DMS53 treated with DMSO at 0.1 percent for 48 hours (cell line): Measurements from ENCODE around the gene KLF7.
A peak's percentile ranks its signal among the peaks of the same experiment; 100 is the strongest.

Source experiments
- DNase-seq: peaks from one replicate; lab custom pipeline; 2025; ENCODE audit not compliant: unreplicated experiment; lab: John Stamatoyannopoulos, UW

The KLF7 gene

DNA sequence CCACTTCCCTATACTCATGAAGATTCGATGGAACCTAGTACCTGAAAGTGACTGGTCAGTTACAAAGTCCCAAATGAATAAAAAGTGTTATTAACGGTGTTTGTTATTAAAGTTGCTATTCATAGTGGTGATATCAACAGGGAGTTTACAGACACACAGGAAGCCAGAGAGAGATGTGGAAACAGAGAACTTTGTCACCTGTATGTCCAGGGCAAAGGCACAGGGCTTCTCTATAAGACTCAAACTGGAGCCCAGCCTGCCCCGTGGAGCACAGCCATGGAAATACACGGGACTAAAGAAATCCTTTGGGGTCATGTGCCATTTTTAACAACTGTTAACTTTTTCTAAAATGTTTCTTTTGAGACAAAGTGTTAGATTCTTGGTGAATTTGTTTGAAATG, 68.5 kb downstream of the KLF7 start:
- DNase-seq, result no peak

DNA sequence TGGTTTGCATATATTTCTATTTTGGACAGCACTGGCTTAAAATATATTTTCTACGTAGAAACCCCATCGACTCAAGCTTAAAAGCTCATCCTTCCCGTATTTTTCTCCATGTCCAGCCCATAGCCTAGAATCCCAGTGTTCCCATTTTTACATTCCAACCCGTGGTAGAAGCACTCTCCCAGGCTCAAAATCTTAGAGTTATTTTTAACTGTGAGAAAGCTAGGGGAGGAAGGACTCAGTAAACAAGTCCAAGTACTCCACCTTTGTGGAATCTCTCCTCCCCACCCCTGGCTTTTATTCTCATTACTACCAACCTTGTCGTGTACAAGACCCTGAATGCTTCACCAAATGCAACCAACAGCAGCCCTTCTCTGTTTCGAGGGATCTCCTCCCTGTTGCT, 69.8 kb downstream of the KLF7 start:
- no peak for DNase-seq

DNA sequence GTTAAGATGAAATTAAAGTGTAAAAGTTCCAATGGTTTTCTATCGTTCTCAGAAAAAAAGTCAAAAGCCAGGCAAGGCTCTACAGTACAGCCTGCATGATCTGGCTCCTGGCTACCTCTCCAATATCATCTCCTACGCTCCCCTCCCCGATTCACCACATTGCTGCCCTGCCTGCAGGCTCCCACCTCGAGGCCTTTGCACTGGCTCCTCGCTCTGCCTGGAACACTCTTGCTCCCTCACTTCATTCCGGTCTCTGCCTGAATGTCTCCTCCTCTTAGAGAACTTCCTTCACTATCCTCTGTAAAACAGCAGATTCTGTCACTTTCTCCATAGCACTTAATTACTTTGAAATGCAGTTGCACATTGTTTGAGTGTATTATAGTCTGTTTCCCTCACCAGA, 72.5 kb downstream of the KLF7 start:
- no peak for DNase-seq

DNA sequence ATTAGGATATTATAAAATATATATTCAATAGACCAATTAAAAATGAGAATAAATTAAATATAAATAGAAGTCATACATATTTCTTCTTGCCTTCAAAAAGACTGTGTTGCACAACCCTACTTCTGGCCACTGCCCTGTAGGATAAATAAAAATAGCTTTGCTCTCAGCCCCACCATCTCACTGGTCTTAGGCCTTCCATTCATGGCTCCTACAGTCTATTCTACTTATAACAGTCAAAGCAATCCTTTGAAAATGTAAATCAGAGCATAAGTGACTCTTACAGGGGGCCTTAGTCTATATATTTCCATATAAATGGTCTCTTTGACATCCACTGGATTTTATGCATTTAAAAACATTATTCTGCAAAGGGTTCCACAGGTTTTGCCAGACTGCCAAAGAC, 72.9 kb downstream of the KLF7 start:
- no peak for DNase-seq

DNA sequence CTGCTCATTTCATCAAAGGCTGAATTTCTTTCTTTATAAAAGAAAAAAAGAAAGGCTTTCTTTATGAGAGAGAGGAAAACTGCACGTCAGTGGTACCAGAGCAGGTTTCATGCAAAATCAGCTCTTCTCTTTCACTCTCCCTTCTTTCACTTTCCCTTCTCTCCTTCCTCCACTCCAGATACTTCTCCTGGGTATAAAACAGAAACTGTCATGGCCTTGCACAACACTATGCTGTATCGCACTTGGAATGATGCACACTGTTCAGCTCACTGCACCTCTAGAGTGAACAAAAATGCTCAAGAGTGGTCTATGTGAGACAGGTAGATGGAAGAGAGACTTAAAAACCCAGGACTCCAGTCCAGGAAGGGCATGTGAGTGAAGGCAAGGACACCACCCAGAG, 73.8 kb downstream of the KLF7 start:
- no peak for DNase-seq

DNA sequence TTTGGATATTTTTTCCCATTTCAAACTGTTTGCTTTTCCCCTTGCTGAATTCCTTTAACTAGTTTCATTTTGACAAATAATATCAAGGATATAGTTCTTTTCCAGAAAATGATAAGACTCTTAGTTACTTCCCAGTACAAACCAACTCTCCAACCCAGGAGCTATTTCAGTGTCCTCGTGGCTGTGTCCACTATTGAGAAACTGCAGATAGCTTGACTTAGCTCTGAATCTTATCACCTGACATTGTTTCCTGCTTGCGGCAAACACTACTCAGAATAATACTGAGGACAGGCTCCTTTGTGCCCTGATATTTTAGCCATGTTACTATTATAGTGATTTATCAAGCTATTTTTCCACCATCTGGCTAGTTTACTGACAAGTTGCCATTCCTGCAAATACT, 74.6 kb downstream of the KLF7 start:
- DNase-seq, result no peak

DNA sequence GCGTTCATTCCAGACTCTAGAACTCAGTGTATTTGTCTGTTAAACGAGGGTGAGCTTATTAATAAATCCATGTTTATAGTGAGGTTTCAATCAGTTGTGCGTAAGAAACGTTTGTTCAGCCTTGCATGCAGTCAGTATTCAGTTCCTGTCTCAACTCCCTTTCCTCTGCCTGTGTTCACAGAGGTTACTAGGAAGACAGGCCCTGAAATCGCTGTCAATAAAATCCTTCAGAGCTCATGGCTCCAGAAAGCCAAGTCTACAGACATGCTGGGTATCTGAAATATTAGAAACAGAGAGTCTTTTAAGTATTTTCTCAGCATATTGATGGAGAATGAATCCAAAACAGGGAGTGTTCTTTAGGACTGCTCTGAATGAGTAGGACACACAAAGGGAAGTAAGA, 75.4 kb downstream of the KLF7 start:
- DNase-seq, result no peak

DNA sequence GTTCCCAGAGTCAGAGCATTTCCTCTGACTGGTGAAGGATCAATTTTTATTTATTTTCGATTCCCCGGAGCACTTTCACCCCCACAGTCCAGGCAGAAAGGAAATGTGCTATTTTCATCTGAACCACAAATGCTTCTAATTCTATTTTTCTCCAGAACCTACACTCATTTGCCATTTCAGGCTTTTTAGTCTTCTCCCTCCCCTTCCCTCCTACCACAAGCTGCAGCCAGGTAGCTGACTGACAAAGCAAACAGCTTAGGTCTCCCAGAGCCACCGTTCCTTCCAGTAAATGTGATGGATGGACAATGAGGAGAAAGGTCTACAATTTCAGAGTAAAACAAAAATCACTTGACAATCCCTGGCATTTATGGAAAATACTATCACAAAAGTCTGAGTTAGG, 76.9 kb downstream of the KLF7 start:
- DNase-seq, result peak; percentile 73

DNA sequence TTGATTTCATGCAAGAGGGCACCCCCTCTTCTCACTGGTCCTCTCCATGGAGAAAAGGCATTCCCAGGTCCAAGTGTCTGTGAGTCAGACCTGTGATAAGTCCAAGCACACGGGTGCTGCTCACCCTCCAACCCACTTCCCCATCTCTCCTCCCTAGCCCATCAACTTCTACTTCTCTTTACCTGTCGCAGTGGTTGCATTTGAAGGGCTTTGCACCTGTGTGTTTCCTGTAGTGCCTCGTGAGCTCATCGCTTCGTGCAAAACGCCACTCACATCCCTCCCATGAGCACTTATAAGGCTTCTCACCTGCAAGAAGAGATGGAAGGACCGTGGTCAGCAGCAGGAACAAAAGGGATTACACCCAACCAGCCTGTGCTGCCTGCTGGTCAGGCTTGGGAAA, 77.5 kb downstream of the KLF7 start:
- peak; percentile 94 for DNase-seq

DNA sequence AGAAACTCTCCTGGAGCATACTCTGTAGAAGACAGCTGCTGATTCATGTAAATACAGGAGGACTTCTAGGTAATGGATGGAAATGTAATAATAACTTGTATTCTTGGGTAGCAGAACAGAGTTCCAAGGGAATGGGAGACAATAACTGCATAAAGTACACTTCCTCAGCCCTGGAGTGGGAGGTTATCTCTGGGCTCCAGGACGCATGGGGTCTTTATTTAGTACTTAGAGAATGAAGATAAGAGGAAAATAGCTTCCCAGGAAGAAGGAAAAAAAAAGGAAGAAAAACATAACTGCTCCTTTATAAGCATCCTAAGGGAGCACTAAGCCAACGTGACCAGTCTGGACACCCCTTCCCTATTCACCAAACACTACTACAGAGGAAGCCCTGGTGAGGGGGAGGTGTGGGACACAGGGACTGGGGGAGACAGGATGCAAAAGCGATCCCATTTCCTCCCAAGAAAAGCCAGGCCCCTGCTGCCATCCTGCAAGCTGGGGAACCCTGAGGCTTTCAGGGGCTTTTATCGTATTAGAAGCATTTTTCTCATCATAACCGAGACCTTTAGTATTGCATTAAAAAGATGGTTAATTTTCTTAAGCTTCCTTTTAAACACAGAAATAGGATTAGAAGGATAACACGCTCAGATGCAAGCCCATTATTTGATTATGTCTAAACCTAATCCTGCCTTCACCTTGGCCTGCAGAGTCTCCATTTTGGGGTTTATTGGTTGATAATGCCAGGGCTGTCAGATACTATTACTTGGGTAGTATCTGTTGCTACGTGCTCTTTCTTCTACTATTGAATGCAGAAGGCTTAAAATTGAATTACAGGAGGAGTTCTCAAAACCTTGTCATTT, 78.5 kb downstream of the KLF7 start:
- no peak for DNase-seq

DNA sequence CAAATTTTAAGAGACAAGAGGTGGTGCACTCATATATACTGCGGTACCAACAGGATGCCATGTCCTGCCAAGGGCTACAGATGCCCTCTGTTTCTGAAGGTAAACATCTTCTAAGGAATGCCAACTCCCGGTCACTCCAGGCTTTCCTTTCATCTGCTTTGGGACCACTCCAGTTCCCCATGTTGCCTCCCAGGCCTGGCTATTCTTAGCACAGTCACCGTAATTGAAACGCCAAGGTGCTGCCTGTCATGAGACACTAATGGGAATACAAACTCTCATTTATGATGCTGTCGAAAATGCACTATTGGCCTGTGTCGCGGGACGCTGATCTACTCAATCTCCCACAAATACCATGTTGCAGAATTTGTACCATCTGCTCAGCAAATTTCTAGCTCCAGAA, 79.6 kb downstream of the KLF7 start:
- DNase-seq, result no peak

DNA sequence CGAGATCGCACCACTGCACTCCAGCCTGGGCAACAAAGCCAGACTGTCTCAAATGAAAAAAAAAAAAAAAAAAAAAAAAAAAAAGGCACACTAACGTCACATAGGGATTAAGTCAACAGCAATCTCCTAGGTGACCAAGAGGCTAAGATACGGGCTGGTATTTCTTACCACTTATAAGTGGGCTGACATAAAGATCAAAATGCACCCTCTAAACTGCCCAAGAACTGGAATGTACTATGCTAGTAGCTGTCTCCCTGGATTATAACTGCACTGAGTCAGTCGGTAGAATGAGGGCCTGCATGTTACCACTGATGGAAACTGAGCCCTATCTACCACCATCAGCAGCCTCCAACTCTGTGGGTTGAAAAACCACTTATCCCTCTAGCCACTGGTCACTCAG, 80.6 kb downstream of the KLF7 start:
- DNase-seq, result no peak

DNA sequence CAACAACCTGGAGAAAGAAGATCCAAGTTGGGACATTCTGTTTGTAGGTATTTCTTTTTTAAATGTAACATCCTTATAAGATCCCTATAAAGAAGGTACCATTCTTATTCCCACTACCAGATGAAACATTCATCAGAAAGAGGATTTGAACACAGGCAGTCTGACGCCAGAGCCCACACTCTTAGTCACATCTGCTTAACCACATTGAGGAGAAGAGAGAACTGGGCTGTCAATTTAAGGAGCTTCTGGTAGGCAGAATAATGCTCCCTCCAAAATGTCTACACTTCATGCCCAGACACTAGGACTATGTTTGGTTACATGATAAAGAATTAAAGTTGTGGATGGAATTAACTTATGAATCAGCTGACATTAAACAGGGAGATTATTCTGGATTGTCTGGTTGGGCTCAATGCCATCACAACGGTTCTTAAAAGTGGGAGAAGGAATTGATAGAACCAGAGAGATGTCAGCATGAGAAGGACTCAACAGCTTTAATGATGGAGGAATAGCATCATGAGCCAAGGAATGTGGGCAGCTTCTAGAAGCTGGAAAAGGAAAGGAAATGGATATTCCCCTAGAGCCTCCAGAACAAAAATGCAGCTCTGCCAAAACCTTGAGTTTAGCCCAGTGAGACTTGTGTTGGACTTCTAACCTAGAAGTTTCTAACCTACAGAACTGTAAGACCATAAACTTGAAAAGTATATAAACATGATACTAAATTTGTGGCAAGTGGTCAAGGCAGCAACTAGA, 82.2 kb downstream of the KLF7 start:
- DNase-seq, result no peak

DNA sequence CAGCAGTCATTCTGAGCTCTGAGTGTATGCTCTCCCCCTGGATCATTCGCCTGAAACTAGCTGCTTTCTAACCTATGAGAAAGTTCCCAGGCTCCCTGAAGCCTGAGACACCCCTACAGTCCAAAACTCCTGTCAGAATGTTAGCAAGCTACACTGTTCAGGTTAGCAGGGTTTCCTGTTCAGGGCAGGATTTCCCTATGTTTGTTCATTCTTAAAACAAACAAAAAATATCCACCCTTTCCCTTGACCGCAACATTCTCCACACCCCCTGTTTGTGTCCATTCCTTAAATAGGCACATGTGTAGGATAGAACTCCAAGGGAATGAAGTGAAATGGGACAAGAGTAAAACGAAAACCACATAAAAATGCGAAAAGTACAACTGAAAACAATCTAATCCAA, 83.1 kb downstream of the KLF7 start:
- peak; percentile 19 for DNase-seq

DNA sequence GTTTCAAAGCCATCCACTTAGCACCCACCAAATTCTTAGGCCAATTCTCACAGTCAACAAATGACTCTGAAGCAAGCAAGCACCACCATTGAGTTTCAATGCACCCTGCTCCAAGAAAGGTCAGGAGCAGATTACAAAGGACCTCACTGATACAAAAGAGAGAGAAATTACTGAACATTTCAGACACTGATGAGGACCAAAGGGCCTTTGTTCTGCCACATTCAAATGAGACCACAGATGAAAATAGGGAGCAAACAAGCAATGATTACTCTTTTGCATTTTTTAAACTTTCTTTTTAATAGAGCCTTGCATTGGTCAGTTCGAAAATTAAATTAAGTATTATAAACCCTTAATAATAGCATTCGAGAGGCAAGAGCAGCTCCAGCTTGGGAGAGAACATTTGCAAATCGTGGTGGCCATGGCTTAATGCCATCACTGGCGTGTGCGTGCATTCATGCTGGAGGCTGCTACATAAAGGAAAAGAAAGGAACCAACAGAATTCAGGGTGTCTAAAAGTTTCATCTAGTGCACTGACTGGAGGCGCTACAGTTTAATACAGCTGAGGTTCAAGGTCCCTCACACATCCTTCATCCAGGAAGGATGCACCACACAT, 87.5 kb downstream of the KLF7 start:
- no peak for DNase-seq

DNA sequence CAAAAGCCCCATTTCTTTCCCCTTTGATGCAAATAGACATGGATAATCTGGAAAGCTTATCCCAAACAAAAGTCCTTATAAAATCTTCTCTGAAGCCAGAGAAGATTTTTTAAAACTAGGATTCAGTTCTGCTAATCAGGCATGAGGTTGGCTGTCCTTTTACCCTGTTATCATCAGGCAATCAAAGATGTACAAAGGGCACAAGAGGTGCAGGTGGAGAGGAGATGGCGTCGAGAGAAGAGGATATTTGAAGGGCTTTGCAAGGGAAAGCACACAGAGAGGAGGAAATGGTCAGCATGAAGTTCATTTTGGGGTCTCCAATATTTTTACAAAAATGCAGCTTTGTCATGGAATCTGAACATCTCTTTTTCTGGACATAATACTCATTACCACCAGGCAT, 88.5 kb downstream of the KLF7 start:
- no peak for DNase-seq

DNA sequence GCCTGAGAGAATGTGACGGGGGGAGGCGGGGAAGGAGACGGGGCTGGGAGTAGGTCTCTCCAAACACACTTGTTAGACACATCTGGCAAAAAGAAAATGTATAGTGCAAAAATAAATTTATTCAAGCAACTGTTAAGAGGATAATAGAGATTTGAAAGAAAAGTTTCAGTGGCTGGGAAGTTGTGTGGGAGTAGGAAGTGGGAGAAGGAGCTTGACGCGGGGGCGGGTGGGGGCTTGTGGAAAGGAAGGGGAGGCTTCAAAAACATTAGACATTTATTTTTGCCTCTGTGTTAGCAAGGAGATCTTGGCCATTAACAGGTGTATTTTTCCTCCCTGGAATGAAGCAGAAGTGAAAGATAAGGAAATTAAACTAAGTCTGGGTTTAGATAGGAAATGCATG, 90.3 kb downstream of the KLF7 start:
- DNase-seq, result no peak

DNA sequence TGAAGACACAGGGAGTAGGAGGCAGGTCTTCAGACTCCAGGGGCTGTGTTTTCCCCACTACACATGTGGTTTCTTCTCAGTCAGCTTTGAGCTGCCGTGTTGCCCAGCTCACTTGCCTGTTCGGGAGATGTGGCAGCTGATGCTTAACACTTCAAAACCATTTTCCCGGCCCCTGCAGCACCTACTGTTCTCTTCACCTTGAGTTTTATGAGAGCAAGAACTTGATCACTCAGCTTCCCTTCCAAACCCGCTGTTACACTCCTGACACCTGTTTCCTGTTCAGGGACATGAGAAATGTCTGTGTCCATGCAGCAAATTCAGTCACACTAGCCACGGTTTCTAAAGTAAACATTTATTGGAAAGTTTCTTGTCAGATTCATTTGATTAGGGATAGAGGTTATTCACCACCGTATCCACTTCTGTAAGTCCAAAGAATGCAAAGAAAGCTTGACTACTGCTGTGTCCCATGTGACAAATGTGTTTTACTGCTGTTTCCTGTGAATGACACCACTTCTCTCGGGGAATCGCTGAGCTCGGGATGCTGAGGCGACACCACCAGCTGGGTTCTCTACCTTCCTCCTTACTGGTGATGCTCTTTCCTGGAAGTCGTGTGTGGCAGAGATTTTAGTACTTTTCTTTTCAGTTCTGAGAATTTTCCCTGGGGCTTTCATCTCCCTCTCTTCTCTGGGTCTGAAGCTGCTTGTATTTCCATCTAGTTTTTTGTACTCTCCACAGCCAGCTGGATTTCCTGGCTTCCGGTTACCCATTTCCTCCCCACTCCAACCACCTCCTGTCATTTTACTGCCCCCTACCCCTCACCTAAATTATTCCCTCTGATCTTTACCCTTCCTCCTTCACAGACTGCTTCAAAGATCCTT, 91.7 kb downstream of the KLF7 start:
- DNase-seq, result peak; percentile 52

DNA sequence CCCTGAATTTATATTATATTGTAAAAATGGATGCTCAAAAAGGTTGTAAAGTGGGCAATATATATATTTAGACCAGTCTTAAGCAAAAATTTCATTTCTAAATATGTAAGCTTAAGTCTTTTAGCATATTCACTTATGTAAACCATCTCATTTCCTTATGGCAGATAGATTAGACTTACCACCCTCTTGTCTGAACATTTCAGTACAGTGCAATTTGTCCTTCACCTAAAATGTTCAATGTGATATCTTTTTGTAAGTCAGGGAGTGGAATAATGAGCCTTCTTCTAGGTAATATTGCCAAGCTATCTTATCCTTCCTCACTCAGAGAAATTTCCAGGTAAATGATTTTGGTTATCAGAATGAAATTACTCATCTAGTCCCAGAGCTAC, 92.3 kb downstream of the KLF7 start:
- no peak for DNase-seq

DNA sequence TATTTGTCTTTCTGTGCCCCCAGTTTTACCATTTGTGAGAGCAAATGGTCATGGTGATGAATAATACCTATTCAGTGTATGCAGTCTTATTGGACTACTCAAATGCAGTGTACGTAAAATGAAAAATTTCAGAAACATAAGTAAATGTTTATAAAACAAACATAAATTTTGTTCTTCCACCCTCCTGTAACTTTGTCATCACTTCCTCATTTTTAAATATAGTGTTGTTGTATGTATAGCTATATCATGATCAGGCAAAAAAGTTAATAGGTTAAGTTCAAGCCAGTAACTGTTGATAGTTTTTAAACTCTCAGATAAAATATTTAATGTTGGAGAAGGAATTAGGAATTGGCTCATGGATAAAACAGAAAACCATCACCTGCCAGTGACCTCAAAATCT, 93.2 kb downstream of the KLF7 start:
- DNase-seq, result no peak

DNA sequence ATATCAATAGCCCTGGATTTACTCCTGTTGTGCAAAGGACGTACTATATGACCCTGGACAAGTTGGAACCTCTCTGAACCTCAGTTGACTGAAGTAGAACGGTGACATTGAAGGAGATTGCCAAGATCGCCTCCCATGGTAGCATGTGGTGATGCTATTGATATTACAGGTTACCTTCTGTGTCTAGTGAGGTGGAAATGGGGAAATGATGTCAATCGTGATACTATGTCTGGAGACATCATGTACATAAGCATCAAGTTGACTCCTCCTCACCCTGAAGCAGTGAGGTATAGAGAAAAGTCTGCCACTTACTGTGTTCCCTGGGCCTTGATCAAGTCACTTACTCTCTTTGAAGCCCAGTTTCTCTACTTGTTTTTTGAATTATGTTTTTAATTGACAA, 93.9 kb downstream of the KLF7 start:
- no peak for DNase-seq
